Testis (tissue), 3 donors: ENCODE measurements around the gene MYB. TPM values are rescaled to one million over a fixed set of nuclear protein-coding genes. Genes with fewer than 3 reads are reported as not detected.

Experiments
- DNase-seq: peaks from one replicate; pipeline ENCODE4 v3.0.0-alpha.2; 2019
- H3K27ac ChIP-seq, 2 donors: fragments of 200-600 bp; sonication (generic); one replicate each; pipeline ENCODE4 v1.5.1; 2019
- H3K27me3 ChIP-seq: fragments of 200-600 bp; sonication (generic); one replicate; pipeline ENCODE4 v1.5.1; 2019
- H3K36me3 ChIP-seq: fragments of 200-600 bp; sonication (generic); one replicate; pipeline ENCODE4 v1.5.1; 2017; ENCODE audit warnings: low read depth; ENCODE audit errors: missing control alignments
- H3K4me1 ChIP-seq: fragments of 200-600 bp; sonication (generic); one replicate; pipeline ENCODE4 v1.5.1; 2019
- H3K4me3 ChIP-seq, 2 donors: fragments of 200-600 bp; sonication (generic); one replicate each; pipeline ENCODE4 v1.5.1; 2017 to 2019
- H3K9me3 ChIP-seq: fragments of 200-600 bp; sonication (generic); one replicate; pipeline ENCODE4 v1.5.1; 2017
- CTCF ChIP-seq, 3 experiments: fragments of 450-650 bp in 2 of 3; fragments of 200-600 bp in 1 of 3; sonication (generic) in 1 of 3; IDR thresholded peaks; one replicate each; pipeline ENCODE4 v1.5.1; 2016 to 2019; ENCODE audit warnings: antibody characterized with exemption in 3 of 3, mild to moderate bottlenecking in 2 of 3, moderate library complexity in 1 of 3
- POLR2A ChIP-seq: fragments of 450-650 bp; IDR thresholded peaks from one replicate; pipeline ENCODE4 v1.6.1; 2017; ENCODE audit warnings: antibody characterized with exemption, mild to moderate bottlenecking, moderate library complexity
- WGBS, 2 donors: methylation state at CpG; one replicate each; pipeline ENCODE4 v1.1.5; 2018; 5-methylcytosine and 5-hydroxymethylcytosine counted together
- intact Hi-C: fragments of 100-400 bp; cut with DNase I; formaldehyde crosslinking; loops from one replicate; pipeline ENCODE4 v1.15.1; 2023; ENCODE audit warnings: low total_unique reads
- polyA plus RNA-seq: library from polyadenylated mRNA; stranded (reverse); fragments of 350-450 nt; fragmentation: Illumina TruSeq; extraction: RNeasy Lipid Tissue Mini Kit (QIAGEN cat#74804); gene quantifications from one replicate; pipeline ENCODE4 v1.2.3, GENCODE V29; 2014; ENCODE audit warnings: low read depth, low replicate concordance; ENCODE audit not compliant: insufficient read depth
- total RNA-seq, 2 donors: library from RNA; depleted of rRNA; stranded (reverse); fragments of >200 nt; gene quantifications; one replicate each; pipeline ENCODE4 v1.2.3, GENCODE V29; 2016

The MYB gene
- total and polyA plus RNA-seq, 3 donors from 2014 or later, result 1.5 to 3.7 (median 1.8) TPM

GRCh38 chr6:135168766-135169165 lies 12.3 kb upstream of the MYB start:
- no peaks in the 10 kb centered on the region for H3K36me3 ChIP-seq
- TF ChIP-seq CTCF (IDR thresholded peaks at IDR 0.05), result no peak
- no peak for TF ChIP-seq POLR2A

GRCh38 chr6:135170238-135170637 lies 10.9 kb upstream of the MYB start:
- intact Hi-C loops, result no loop called here
- 81 to 89% methylated on average over 2 of the region's 2 CpGs for WGBS, 2 donors
- no peak overlapping the region for H3K27ac ChIP-seq
- no peak for TF ChIP-seq POLR2A
- TF ChIP-seq CTCF (IDR thresholded peaks at IDR 0.05), result no peak
- no peaks in the 10 kb centered on the region for H3K9me3 ChIP-seq
- DNase-seq, result no peak
- H3K4me3 ChIP-seq, result no peak overlapping the region
- H3K27me3 ChIP-seq, result no peaks in the 10 kb centered on the region
- H3K36me3 ChIP-seq, result no peaks in the 10 kb centered on the region
- no peaks in the 10 kb centered on the region for H3K4me1 ChIP-seq

More at GRCh38 chr6:135168766-135169165, 12.3 kb upstream of the MYB start:
- DNase-seq, result no peak
- no peak overlapping the region for H3K27ac ChIP-seq
- H3K4me3 ChIP-seq, result no peak overlapping the region
- intact Hi-C loops, result no loop called here
- H3K27me3 ChIP-seq, result no peaks in the 10 kb centered on the region
- no peaks in the 10 kb centered on the region for H3K9me3 ChIP-seq
- H3K4me1 ChIP-seq, result no peaks in the 10 kb centered on the region

GRCh38 chr6:135170849-135171248 lies 10.3 kb upstream of the MYB start:
- H3K4me3 ChIP-seq, result no peak overlapping the region
- no peak overlapping the region for H3K27ac ChIP-seq
- no peak for DNase-seq
- H3K4me1 ChIP-seq, result no peaks in the 10 kb centered on the region
- no peaks in the 10 kb centered on the region for H3K9me3 ChIP-seq
- H3K27me3 ChIP-seq, result no peaks in the 10 kb centered on the region
- intact Hi-C loops, result no loop called here
- WGBS, 2 donors, result 83 to 88% methylated on average over 3 of the region's 3 CpGs
- no peak for TF ChIP-seq CTCF (IDR thresholded peaks at IDR 0.05)
- no peaks in the 10 kb centered on the region for H3K36me3 ChIP-seq

- WGBS, 2 donors, result 76 to 83% methylated on average over 3 of the region's 3 CpGs
- H3K36me3 ChIP-seq, result no peaks in the 10 kb centered on the region
- DNase-seq, result no peak
- no peaks in the 10 kb centered on the region for H3K27me3 ChIP-seq
- H3K27ac ChIP-seq, result no peak overlapping the region
- no peak for TF ChIP-seq POLR2A
- no peak for TF ChIP-seq CTCF (IDR thresholded peaks at IDR 0.05)
- intact Hi-C loops, result no loop called here
- H3K4me1 ChIP-seq, result no peaks in the 10 kb centered on the region
- no peaks in the 10 kb centered on the region for H3K9me3 ChIP-seq
- H3K4me3 ChIP-seq, result no peak overlapping the region
Observed at GRCh38 chr6:135173242-135173988, 7.7 kb upstream of the MYB start.

GRCh38 chr6:135173989-135174484 lies 7.1 kb upstream of the MYB start:
- Histone ChIP-seq H3K4me3 (no peak overlapping the region), H3K4me1 (no peaks in the 10 kb centered on the region), H3K36me3 (no peaks in the 10 kb centered on the region), H3K27me3 (no peaks in the 10 kb centered on the region), H3K27ac (no peak overlapping the region), H3K9me3 (no peaks in the 10 kb centered on the region)
- TF ChIP-seq CTCF (IDR thresholded peaks at IDR 0.05) (no peak), POLR2A (no peak)
- DNase-seq, result no peak
- intact Hi-C loops, result no loop called here
